Naive thymus-derived CD8-positive, alpha-beta T cell (primary cell): Measurements from ENCODE around the gene ATP5PF. TPM values are rescaled to one million over a fixed set of nuclear protein-coding genes. Genes with fewer than 3 reads are reported as not detected.

Experiments used
- ATAC-seq, 2 donors: fragments of 150-1000 bp; cut with Tn5 transposase in 1 of 2; sonication (Bioruptor Pico), chemical (Tn5 transposase) in 1 of 2; 1 replicate in 1 of 2; 2 replicates in 1 of 2; pipeline ENCODE4 v1.10.0; 2021; ENCODE audit warnings: mild to moderate bottlenecking in 2 of 2, moderate library complexity in 2 of 2
- POLR2A ChIA-PET: fragments of 350-600 bp; sonication (Branson Sonifier 250); formaldehyde crosslinking; loops from one replicate; lab custom pipeline; 2021; ENCODE audit warnings: antibody characterized with exemption; lab: Charles Lee
- DNase-seq, 10 donors: peaks; one replicate each; pipeline versions ENCODE4 v3.0.0 to v3.0.0-alpha.2; 2020 to 2022
- H3K27ac Mint-ChIP-seq, 10 donors: one replicate each; pipeline ENCODE4 v1.8.0; 2020 to 2022; ENCODE audit warnings: mild to moderate bottlenecking in 10 of 10, mixed read lengths in 10 of 10, moderate library complexity in 4 of 10, inconsistent platforms in 1 of 10
- H3K27me3 Mint-ChIP-seq, 5 donors: one replicate each; pipeline ENCODE4 v1.8.0; 2021 to 2022; ENCODE audit warnings: mixed read lengths in 5 of 5
- H3K36me3 Mint-ChIP-seq, 3 donors: one replicate each; pipeline ENCODE4 v1.8.0; 2020 to 2022; ENCODE audit warnings: mixed read lengths in 3 of 3, mild to moderate bottlenecking in 2 of 3, inconsistent platforms in 1 of 3
- H3K4me1 Mint-ChIP-seq, 4 donors: one replicate each; pipeline ENCODE4 v1.8.0; 2021 to 2022; ENCODE audit warnings: mixed read lengths in 4 of 4
- H3K4me3 Mint-ChIP-seq, 10 donors: one replicate each; pipeline ENCODE4 v1.8.0; 2020 to 2022; ENCODE audit warnings: mild to moderate bottlenecking in 10 of 10, mixed read lengths in 10 of 10, moderate library complexity in 6 of 10, inconsistent platforms in 1 of 10
- H3K9me3 Mint-ChIP-seq, 9 donors: one replicate each; pipeline ENCODE4 v1.8.0; 2020 to 2022; ENCODE audit warnings: mixed read lengths in 9 of 9, mild to moderate bottlenecking in 3 of 9, inconsistent platforms in 1 of 9, moderate library complexity in 1 of 9
- polyA plus RNA-seq, 3 donors: library from polyadenylated mRNA; unstranded; fragments of 300-500 nt; fragmentation: Illumina TruSeq; gene quantifications; one replicate each; pipeline ENCODE4 v1.2.3, GENCODE V29; 2021
- total RNA-seq, 8 experiments: library from RNA in 2 of 8; stranded (reverse) in 2 of 8; gene quantifications; one replicate each; pipeline ENCODE4 v1.2.3 and lab custom pipeline; 2021 to 2026

Gene ATP5PF
- total and polyA plus RNA-seq, 5 experiments from 2014 or later = 63.3 to 439 (median 328) TPM

DNA sequence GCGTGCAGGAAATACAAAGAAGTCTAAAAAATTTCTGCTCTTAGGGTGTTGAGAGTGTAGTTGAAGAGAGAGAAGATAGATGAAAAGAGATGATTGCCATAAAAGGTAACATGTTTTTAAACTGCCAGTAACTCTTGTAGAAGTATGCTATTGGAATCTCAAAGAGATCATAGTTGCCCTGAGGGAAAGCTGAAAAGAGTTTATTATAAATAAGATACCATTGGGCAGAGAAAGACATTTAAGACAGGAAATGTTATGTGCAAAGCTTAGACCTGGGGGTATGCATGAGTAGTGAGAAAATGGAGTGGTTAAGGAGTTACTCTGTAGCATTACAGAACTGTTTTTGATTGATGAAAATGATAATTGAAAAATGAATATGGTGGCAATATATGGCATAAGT, 17.7 kb upstream of the ATP5PF start:
- no peak for ATAC-seq
- Mint-ChIP-seq H3K9me3 (no peaks in the 10 kb centered on the region), H3K4me1 (peaks cover 17 to 43% (median 28%) of the 10 kb centered on the region in 4 donors), H3K36me3 (peaks cover 11 to 76% (median 28%) of the 10 kb centered on the region in 3 donors), H3K4me3 (no peak overlapping the region), H3K27me3 (no peaks in the 10 kb centered on the region), H3K27ac (peak overlapping the region in 1 of 10 donors; percentile 27)
- POLR2A ChIA-PET = no interaction called here
- no peak for DNase-seq

DNA sequence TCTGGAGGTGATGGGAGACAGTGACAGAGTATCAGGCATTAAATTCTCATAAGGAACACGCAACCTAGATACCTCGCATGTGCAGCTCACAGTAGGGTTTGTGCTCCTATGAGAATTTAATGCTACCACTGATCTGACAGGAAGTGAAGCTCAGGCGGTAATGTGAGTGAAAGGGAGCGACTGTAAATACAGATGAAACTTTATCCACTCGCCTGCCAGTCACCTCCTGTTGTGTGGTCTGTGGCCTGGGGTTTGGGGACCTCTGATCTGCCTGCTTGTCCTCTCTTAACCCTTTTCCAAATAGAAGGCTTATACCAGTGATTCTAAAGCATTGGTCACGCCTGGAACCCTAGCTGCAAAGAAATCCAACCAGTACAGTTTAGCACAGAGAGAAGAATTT, 15.4 kb upstream of the ATP5PF start:
- Mint-ChIP-seq H3K36me3 (peaks cover 11 to 72% (median 20%) of the 10 kb centered on the region in 3 donors), H3K27ac (peak overlapping the region; percentile 48 to 94 (median 90)), H3K4me3 (peak overlapping the region in 7 of 10 donors; percentile 31 to 77 (median 54)), H3K4me1 (peaks cover 5 to 27% (median 14%) of the 10 kb centered on the region in 4 donors), H3K9me3 (no peaks in the 10 kb centered on the region), H3K27me3 (no peaks in the 10 kb centered on the region)
- DNase-seq = peak in 3 of 10 donors; percentile 4 to 17 (median 14)
- POLR2A ChIA-PET = interaction anchor here (2.8 kb wide), 1 partner anchor 15 kb away, joined by 9 read pairs; the partner anchor contains the start of genes ATP5PF and GABPA
- peak; percentile 56 to 68 for ATAC-seq

DNA sequence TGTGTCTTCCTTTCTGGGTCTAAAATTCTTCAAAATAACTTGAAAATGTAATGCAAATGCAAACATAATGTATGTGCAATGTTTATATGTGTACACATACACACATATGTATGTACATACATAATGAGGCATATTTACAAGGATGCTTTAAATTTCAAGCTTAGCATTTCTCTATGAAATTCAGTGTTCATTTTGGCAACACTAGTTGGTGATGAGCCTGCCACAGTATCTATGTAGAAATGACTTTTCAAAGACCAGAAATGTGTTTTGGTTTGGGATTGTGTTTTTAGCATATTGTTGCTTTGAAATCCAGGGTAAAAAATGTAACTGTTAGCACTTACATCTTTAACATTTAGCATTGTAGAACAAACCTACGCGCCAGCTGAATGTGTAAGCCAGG, 10.2 kb upstream of the ATP5PF start:
- H3K9me3 Mint-ChIP-seq = no peaks in the 10 kb centered on the region
- no peak overlapping the region for H3K4me3 Mint-ChIP-seq
- no peak for DNase-seq
- POLR2A ChIA-PET = no interaction called here
- no peak for ATAC-seq
- no peak overlapping the region for H3K27ac Mint-ChIP-seq
- H3K4me1 Mint-ChIP-seq = peaks cover 2 to 29% (median 26%) of the 10 kb centered on the region in 4 donors
- no peaks in the 10 kb centered on the region for H3K27me3 Mint-ChIP-seq
- H3K36me3 Mint-ChIP-seq = peaks cover 3 to 60% (median 14%) of the 10 kb centered on the region in 3 donors

DNA sequence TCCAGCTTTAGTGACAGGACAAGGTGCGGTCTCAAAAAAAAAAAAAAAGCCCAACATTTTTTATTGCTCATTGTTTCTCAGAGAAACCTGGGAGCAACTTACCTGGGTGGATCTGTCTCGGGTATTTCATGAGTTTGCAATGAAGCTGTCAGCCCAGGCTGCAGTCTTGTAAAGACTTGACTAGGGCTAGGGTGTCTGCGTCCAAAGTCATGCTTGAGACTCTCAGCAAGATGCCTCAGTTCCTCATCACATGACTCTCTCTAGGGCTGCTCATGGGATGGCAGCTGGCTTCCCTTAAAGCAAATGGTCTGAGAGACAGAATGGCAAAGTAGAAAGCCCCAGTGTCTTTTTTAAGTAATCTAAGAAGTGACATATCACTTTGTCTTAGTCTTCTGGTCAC, 8.2 kb upstream of the ATP5PF start:
- Mint-ChIP-seq H3K27me3 (no peaks in the 10 kb centered on the region), H3K27ac (no peak overlapping the region), H3K4me1 (peaks cover 5 to 40% (median 37%) of the 10 kb centered on the region in 4 donors), H3K9me3 (no peaks in the 10 kb centered on the region), H3K4me3 (no peak overlapping the region), H3K36me3 (peaks cover 3 to 61% (median 10%) of the 10 kb centered on the region in 3 donors)
- DNase-seq = no peak
- POLR2A ChIA-PET = interaction anchor here (0.6 to 1.2 kb wide), 3 partner anchors 8 to 181 kb away, joined by 3 to 5 read pairs (median 4); partner anchors contain the start of genes ATP5PF and GABPA
- ATAC-seq = no peak

DNA sequence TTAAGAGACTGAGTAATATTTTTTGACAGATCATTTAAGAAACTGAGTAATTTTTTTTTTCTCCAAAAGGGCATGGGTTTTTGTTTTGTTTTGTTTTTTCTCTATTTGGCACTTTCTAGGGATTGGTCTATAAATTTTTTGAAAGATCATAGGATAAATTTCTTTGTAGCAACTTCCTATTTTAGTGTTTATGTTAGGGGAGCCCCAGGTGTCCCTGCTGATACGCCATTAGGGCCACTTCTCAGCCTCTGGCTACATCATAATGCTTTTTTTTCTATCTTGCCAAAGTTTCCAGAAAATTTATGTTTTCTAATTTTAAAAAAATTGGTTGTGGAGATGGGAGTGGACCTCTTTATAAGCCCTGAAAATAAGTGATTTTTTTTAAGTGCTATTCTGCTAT, 2.7 kb upstream of the ATP5PF start:
- H3K4me3 Mint-ChIP-seq = peak overlapping the region in 6 of 10 donors; percentile 36 to 99 (median 98)
- H3K36me3 Mint-ChIP-seq = peaks cover 0 to 27% (median 6%) of the 10 kb centered on the region in 3 donors
- ATAC-seq (no peak), DNase-seq (no peak)
- peaks cover 0 to 1% (median 0%) of the 10 kb centered on the region in 5 donors for H3K27me3 Mint-ChIP-seq
- peaks cover 20 to 73% (median 66%) of the 10 kb centered on the region in 4 donors for H3K4me1 Mint-ChIP-seq
- POLR2A ChIA-PET = no interaction called here
- H3K27ac Mint-ChIP-seq = peak overlapping the region in 5 of 10 donors; percentile 28 to 100 (median 49)
- H3K9me3 Mint-ChIP-seq = no peaks in the 10 kb centered on the region

DNA sequence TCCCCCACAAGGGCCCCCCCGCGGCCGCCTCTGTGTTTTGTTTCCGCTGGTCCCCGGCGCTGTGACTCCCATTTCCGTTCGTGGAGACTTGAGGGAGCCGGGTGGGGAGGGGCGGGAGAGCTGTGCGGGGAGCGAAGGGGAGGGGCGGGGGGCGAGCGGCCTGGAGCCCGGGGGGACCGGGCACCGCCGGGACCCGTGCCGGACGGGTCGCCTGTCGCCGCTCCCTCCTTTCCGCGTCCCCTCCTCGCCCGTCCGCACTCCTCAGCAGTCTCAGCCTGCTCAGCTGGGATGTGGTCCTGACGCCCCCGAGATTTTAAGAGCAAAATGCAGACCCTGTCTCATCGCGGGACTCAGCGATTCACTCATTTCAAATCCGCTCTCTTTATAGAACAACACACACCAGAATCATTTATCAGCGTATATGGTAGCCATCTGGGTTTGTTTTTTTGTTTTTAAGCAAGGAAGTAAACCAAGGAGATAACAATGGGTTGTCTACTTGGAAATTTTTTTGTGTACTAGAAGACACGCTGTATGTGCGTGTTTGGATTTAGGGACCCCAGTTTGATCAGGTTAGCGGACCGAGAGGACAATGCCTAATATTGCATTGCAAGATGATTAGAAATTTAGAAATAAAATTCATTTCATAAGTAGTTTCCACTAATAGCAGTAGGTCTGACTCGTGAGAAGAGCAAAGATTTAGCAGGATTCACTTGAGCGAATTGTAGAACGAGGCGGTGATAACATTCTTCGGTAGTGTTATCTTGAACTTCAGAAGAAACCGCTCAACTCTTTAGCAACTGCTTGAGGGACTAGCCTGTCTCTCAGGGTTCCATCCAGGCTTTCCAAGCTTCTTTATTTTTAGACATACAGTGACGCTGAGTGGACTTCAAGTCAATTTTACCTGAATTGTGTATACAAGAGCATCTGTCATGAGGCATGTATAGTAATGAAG, 1.2 kb upstream of the ATP5PF start:
- H3K4me3 Mint-ChIP-seq = peak overlapping the region; percentile 96 to 100 (median 99)
- H3K9me3 Mint-ChIP-seq = no peaks in the 10 kb centered on the region
- H3K27ac Mint-ChIP-seq = peak overlapping the region; percentile 94 to 100 (median 98)
- peaks cover 0 to 25% (median 0%) of the 10 kb centered on the region in 3 donors for H3K36me3 Mint-ChIP-seq
- POLR2A ChIA-PET = interaction anchor here (1.1 to 2.6 kb wide), 5 partner anchors 8 to 129 kb away, joined by 3 to 38 read pairs (median 5); partner anchors contain the start of genes JAM2 and MRPL39
- ATAC-seq (peak in 1 of 2 donors; percentile 2), DNase-seq (peak in 6 of 10 donors; percentile 21 to 85 (median 50))
- peaks cover 0 to 1% (median 0%) of the 10 kb centered on the region in 5 donors for H3K27me3 Mint-ChIP-seq
- peaks cover 17 to 73% (median 64%) of the 10 kb centered on the region in 4 donors for H3K4me1 Mint-ChIP-seq

DNA sequence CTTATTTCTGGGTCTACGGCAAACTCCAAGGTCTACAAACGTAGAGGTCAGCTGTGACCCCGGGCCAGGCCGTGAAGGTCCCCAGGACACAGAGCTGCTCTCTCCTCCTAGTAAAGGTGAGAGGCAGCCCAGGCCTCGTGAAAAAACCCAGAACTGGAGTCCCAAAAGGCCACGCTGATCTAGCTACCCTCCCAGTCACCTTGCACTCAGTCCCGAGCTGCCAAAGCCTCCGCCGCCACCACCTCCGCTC, 125 bp downstream of the ATP5PF start:
- peak overlapping the region; percentile 93 to 100 (median 100) for H3K4me3 Mint-ChIP-seq
- peak overlapping the region; percentile 98 to 100 (median 100) for H3K27ac Mint-ChIP-seq
- ATAC-seq = no peak
- POLR2A ChIA-PET = interaction anchor here (0.6 to 2.6 kb wide), 6 partner anchors 9 to 172 kb away, joined by 4 to 38 read pairs (median 4); partner anchors contain the start of genes JAM2 and MRPL39
- peaks cover 0 to 30% (median 0%) of the 10 kb centered on the region in 3 donors for H3K36me3 Mint-ChIP-seq
- H3K27me3 Mint-ChIP-seq = peaks cover 0 to 1% (median 0%) of the 10 kb centered on the region in 5 donors
- H3K4me1 Mint-ChIP-seq = peaks cover 17 to 69% (median 62%) of the 10 kb centered on the region in 4 donors
- DNase-seq = no peak
- H3K9me3 Mint-ChIP-seq = no peaks in the 10 kb centered on the region

DNA sequence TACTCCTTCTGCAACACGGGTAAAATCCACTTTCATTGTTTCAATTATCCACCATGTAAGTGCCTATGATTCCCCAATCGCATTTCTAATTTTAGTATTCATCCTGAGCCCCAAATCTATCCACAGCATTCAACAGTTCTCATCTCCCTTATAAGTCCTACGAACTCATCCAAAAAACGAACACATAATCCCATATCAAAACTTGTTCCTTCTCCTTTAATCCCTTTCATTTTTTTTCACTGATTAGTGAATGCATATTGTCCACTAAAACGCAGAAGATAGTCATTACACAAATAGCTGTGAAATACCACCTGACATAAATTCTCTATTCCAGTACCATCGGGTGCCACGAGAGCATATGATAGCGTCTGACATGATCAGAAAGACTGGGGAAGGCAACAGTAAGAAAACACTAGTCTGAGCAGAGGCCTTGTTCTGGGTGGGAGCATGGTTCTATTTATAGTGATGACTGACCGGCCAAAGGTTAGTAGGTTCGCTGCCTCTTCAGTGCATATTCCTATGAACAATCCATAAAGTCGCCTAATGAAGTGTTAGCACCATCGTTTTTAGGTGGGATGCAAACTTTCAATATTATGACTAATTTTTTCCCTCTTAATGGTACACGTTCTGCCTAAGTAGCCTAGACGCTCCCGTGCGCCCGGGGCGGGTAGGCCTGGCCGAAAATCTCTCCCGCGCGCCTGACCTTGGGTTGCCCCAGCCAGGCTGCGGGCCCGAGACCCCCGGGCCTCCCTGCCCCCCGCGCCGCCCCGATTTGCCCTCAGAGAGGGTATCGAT, 648 bp downstream of the ATP5PF start:
- no peaks in the 10 kb centered on the region for H3K9me3 Mint-ChIP-seq
- peak in 3 of 10 donors; percentile 4 to 34 (median 25) for DNase-seq
- POLR2A ChIA-PET = interaction anchor here (0.6 to 2.6 kb wide), 6 partner anchors 10 to 172 kb away, joined by 4 to 38 read pairs (median 4); partner anchors contain the start of genes JAM2 and MRPL39
- H3K27me3 Mint-ChIP-seq = peaks cover 0 to 1% (median 0%) of the 10 kb centered on the region in 5 donors
- ATAC-seq = peak in 1 of 2 donors; percentile 2
- peak overlapping the region; percentile 93 to 100 (median 100) for H3K4me3 Mint-ChIP-seq
- peak overlapping the region; percentile 98 to 100 (median 100) for H3K27ac Mint-ChIP-seq
- H3K36me3 Mint-ChIP-seq = peaks cover 0 to 31% (median 0%) of the 10 kb centered on the region in 3 donors
- peaks cover 17 to 64% (median 57%) of the 10 kb centered on the region in 4 donors for H3K4me1 Mint-ChIP-seq

DNA sequence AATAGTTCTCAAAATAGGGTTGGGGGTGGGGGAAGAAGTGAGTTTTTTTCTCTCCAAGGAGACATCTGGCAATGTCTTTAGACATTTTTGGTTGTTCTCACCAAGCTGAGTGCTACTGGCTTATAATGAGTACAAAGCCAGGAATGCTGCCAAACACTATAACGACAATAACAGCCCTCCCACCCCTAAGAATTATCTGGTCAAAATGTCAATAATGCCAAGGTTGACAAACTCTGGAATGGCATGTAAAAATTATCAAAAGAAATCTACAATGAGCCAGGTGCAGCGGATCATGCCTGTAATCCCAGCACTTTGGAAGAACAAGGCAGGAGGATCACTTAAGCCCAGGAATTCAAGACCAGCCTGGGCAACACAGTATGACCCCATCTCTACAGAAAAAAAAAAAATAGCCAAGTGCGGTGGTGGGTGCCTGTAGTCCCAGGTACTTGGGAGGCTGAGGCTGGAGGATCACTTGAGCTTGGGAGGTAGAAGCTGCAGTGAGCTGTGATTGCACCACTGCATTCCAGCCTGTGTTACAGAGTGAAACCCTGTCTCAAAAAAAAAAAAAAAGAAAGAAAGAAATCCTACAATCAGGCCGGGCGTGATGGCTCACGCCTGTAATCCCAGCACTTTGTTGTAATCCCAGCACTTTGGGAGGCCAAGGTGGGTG, 2.5 kb downstream of the ATP5PF start:
- POLR2A ChIA-PET = no interaction called here

DNA sequence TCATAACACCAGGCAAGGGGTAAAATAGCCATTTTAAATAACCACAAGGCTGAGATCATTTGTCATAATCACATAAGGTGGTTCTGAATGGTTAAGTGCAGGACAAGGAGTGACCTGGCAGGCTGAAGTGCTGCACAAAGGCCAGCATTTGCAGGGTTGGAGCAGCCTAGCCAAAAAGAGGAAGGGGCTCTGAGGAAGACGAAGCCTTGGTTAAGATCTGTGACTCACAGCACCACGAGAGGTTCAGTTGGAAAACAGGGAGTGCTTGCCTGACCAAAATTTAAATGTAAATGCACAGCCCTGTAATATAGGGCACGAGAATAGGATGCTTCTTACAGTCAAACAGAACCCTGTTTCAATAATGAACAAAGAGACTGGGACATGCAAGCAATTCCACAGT, 12.1 kb downstream of the ATP5PF start:
- Mint-ChIP-seq H3K27ac (peak overlapping the region in 1 of 10 donors; percentile 2), H3K4me3 (no peak overlapping the region), H3K4me1 (peaks cover 0 to 5% (median under 1%) of the 10 kb centered on the region in 4 donors), H3K36me3 (peaks cover under 1 to 66% (median 28%) of the 10 kb centered on the region in 3 donors), H3K27me3 (no peaks in the 10 kb centered on the region), H3K9me3 (no peaks in the 10 kb centered on the region)
- ATAC-seq (no peak), DNase-seq (no peak)
- POLR2A ChIA-PET = no interaction called here

More for the DNA sequence above, 2.5 kb downstream of the ATP5PF start:
- Mint-ChIP-seq H3K27ac (peak overlapping the region in 1 of 10 donors; percentile 77), H3K9me3 (no peaks in the 10 kb centered on the region), H3K4me3 (peak overlapping the region in 4 of 10 donors; percentile 7 to 98 (median 52)), H3K4me1 (peaks cover 21 to 62% (median 48%) of the 10 kb centered on the region in 4 donors), H3K36me3 (peaks cover 8 to 38% (median 11%) of the 10 kb centered on the region in 3 donors), H3K27me3 (peaks cover 0 to 1% (median 0%) of the 10 kb centered on the region in 5 donors)
- no peak for DNase-seq
- no peak for ATAC-seq

DNA sequence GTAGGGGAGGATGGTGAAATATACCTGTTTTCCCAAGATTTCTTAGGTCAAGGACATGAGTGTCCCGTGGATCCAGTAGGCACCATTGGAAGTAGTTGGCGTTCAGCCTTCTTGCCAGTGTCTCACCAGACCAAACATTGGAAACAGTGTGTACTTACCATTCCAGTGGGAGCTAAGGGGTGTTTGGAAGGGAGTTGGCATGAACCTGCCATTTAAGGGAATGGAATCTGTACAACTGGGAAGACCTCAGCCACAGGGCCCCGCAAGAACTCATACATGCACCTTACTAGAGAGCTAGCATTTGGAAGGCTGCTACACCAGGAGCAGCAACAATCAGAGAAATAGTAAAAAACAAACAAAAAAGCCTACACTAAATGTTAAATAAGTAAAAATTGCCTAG, 12.7 kb downstream of the ATP5PF start:
- no peaks in the 10 kb centered on the region for H3K27me3 Mint-ChIP-seq
- no peaks in the 10 kb centered on the region for H3K9me3 Mint-ChIP-seq
- no peak overlapping the region for H3K4me3 Mint-ChIP-seq
- peaks cover 0 to 2% (median 0%) of the 10 kb centered on the region in 4 donors for H3K4me1 Mint-ChIP-seq
- POLR2A ChIA-PET = no interaction called here
- DNase-seq (no peak), ATAC-seq (no peak)
- H3K36me3 Mint-ChIP-seq = peaks cover 0 to 62% (median 28%) of the 10 kb centered on the region in 3 donors
- H3K27ac Mint-ChIP-seq = peak overlapping the region in 2 of 10 donors; percentile 8 to 81
